ENCODE results near the gene GALNT3.

GRCh38 chr2:165827016-165827920 is 33.2 kb upstream of the GALNT3 start:
- TF ChIP-seq CTCF (IDR thresholded peaks at IDR 0.05) (no peak), POLR2A (IDR thresholded peaks at IDR 0.05; ENCODE audit: low read depth) (no peak), EP300 (IDR thresholded peaks at IDR 0.05) (no peak)

Measured in esophagus muscularis mucosa (tissue), 4 donors.